Endothelial cell (in vitro differentiated cells): Measurements from ENCODE around the gene RHBDD3. TPM values are rescaled to one million over a fixed set of nuclear protein-coding genes. Genes with fewer than 3 reads are reported as not detected.
A peak's percentile ranks its signal among the peaks of the same experiment; 100 is the strongest.

Experiments used
- DNase-seq: peaks from one replicate; pipeline ENCODE4 v3.0.0; 2021; ENCODE audit warnings: low spot score
- H3K27ac Mint-ChIP-seq: one replicate; pipeline ENCODE4 v1.8.0; 2021; ENCODE audit warnings: mixed read lengths, inconsistent platforms; ENCODE audit not compliant: unreplicated experiment
- H3K27me3 Mint-ChIP-seq: one replicate; pipeline ENCODE4 v1.8.0; 2021; ENCODE audit warnings: mild to moderate bottlenecking, moderate library complexity, mixed read lengths, inconsistent platforms; ENCODE audit not compliant: unreplicated experiment
- H3K36me3 Mint-ChIP-seq: one replicate; pipeline ENCODE4 v1.8.0; 2021; ENCODE audit warnings: mild to moderate bottlenecking, low read depth, mixed read lengths, inconsistent platforms; ENCODE audit not compliant: unreplicated experiment
- H3K4me1 Mint-ChIP-seq: one replicate; pipeline ENCODE4 v1.8.0; 2021; ENCODE audit warnings: mild to moderate bottlenecking, mixed read lengths, inconsistent platforms; ENCODE audit not compliant: unreplicated experiment
- H3K4me3 Mint-ChIP-seq: one replicate; pipeline ENCODE4 v1.8.0; 2021; ENCODE audit warnings: mild to moderate bottlenecking, mixed read lengths, inconsistent platforms; ENCODE audit not compliant: unreplicated experiment
- H3K9me3 Mint-ChIP-seq: one replicate; pipeline ENCODE4 v1.8.0; 2021; ENCODE audit warnings: mixed read lengths, inconsistent platforms; ENCODE audit not compliant: unreplicated experiment
- total RNA-seq: library from RNA; stranded (reverse); fragmentation: NEBNext Ultra II Directional; extraction: Animal tissue kit (Norgen Biotek cat#: 25700); gene quantifications from one replicate; pipeline ENCODE4 v1.2.1, GENCODE V29; 2021; ENCODE audit not compliant: unreplicated experiment
- TF ChIP-seq, protein P1 (sequence below): fragments of 200-600 bp; sonication (generic); IDR thresholded peaks from one replicate; pipeline ENCODE4 v1.5.0; 2021; ENCODE audit warnings: antibody characterized with exemption; ENCODE audit not compliant: unreplicated experiment

The RHBDD3 gene
- total RNA-seq, 1 donor from 2014 or later, result 56.5 TPM

DNA sequence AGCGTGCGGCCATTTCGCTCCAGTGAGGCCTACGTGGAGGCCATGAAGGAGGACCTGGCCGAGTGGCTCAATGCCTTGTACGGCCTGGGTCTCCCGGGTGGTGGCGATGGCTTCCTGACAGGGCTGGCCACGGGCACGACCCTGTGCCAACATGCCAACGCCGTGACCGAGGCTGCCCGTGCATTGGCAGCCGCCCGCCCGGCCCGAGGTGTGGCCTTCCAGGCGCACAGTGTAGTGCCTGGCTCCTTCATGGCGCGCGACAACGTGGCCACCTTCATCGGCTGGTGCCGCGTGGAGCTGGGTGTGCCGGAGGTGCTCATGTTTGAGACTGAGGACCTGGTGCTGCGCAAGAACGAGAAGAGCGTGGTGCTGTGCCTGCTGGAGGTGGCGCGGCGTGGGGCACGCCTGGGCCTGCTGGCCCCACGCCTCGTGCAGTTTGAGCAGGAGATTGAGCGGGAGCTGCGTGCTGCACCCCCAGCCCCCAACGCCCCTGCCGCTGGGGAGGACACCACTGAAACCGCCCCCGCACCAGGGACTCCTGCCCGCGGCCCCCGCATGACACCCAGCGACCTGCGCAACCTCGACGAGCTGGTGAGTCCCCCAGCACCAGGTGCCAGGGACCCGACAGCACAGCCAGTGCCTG, 40.5 kb upstream of the RHBDD3 start:
- TF ChIP-seq, protein P1, sequence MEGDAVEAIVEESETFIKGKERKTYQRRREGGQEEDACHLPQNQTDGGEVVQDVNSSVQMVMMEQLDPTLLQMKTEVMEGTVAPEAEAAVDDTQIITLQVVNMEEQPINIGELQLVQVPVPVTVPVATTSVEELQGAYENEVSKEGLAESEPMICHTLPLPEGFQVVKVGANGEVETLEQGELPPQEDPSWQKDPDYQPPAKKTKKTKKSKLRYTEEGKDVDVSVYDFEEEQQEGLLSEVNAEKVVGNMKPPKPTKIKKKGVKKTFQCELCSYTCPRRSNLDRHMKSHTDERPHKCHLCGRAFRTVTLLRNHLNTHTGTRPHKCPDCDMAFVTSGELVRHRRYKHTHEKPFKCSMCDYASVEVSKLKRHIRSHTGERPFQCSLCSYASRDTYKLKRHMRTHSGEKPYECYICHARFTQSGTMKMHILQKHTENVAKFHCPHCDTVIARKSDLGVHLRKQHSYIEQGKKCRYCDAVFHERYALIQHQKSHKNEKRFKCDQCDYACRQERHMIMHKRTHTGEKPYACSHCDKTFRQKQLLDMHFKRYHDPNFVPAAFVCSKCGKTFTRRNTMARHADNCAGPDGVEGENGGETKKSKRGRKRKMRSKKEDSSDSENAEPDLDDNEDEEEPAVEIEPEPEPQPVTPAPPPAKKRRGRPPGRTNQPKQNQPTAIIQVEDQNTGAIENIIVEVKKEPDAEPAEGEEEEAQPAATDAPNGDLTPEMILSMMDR, result no peak
- no peak overlapping the region for H3K27ac Mint-ChIP-seq
- H3K36me3 Mint-ChIP-seq, result peaks cover 22% of the 10 kb centered on the region
- H3K4me3 Mint-ChIP-seq, result peak overlapping the region; percentile 97
- peaks cover 24% of the 10 kb centered on the region for H3K27me3 Mint-ChIP-seq
- no peak for DNase-seq
- peaks cover 26% of the 10 kb centered on the region for H3K4me1 Mint-ChIP-seq
- no peaks in the 10 kb centered on the region for H3K9me3 Mint-ChIP-seq

DNA sequence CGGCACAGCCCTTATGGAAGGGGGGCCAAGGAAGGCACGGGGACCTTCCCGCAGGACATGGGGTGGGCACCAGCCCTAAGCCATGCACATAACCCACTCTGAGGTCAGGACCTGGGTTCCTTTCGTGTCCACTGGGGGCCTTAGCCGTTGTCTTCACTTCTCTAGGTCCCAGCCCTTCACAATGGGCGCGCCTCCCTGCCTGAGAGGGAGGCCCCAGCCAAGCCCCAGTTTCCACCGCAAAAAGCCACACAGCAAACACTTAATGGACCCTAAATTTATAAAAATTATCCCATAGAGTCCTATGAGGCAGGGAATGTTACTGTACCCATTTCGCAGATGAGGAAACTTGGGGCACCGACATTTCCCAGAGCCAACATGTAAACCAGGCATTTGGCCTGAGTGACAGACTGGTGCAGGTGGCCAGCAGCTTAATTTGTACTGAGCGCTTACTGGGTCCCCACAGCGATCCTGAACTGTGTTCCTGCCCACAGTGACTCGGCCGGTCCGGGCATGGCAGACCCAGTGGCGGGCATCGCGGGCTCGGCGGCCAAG, 39.9 kb upstream of the RHBDD3 start:
- peak overlapping the region; percentile 82 for H3K27ac Mint-ChIP-seq
- peak overlapping the region; percentile 97 for H3K4me3 Mint-ChIP-seq
- H3K36me3 Mint-ChIP-seq, result peaks cover 19% of the 10 kb centered on the region
- H3K4me1 Mint-ChIP-seq, result peaks cover 22% of the 10 kb centered on the region
- H3K9me3 Mint-ChIP-seq, result no peaks in the 10 kb centered on the region
- H3K27me3 Mint-ChIP-seq, result peaks cover 22% of the 10 kb centered on the region
- DNase-seq, result no peak
- TF ChIP-seq, protein P1, result no peak

DNA sequence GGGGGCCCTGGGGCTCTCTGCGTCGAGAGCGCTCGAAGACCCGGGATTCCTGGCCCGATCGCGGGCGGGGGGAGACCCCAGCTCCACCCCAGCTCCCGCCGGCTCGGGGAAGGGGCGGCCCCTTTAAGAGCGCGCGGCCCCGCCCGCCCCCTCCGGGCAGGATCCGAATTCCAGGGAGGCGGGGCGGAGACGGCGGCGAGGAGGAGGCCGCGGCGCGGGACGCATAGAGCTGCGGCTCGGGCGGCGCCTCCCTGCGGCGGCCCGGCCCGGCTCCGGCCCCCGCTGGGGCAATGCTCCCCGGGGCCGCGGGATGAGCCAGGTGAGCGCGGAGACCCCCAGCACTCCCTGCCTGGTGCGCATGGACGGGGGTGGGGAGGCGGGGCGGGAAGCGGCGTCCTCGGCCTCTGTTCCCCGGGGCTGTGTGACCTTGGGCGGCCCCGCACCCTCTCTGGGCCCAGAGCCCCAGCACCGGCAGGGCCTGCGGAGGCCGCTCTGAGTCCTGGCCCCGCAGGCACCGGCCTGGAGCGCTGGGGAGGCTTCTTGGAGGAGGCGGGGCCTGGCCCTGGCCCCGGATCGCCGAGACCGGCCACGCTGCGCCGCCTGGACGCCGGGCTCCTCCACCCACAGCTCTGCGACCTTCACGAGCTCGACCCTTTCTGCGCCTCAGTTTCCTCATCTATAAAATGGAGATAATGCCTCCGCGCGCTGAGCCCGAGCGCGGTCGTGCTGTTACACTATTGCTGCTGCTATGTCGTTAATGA, 39.2 kb upstream of the RHBDD3 start:
- Mint-ChIP-seq H3K27me3 (peaks cover 18% of the 10 kb centered on the region), H3K4me3 (peak overlapping the region; percentile 97), H3K9me3 (no peaks in the 10 kb centered on the region), H3K36me3 (peaks cover 14% of the 10 kb centered on the region), H3K4me1 (peaks cover 20% of the 10 kb centered on the region), H3K27ac (peak overlapping the region; percentile 82)
- peak; percentile 85 for DNase-seq
- TF ChIP-seq, protein P1, result no peak

DNA sequence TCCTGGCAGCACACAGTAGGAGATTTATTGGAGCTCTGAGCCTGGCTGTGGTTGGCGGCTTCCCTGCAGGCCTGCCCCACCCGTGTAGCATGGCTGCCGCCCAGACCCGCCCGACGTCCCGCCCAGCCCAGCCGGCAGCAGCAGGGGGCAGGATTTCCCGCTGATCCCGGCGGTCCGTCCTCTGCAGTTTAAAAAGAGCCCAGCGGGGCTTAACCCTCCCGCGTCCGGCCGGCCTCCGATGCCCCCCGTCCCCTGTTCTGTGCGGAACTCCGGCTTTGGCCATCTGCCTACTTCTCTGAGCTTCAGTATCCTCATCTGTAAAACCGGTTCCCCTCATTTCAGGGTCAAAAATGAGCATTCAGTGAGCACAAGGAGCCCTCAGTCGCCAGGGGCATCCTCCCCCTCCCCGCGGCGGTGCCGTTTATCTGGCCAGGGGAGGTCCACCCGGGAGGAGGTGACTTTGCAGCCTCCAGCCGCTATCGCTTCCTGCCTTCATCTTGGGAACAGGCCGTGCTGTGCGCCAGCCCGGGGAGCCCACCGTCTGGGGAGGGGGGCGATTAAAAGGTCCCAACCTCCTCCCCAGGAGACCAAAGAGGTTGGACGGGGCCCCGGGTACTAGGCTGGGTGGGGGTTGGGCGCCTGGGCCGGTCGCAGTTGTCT, 38.5 kb upstream of the RHBDD3 start, which contains the start of gene GAS2L1:
Gene GAS2L1, plus strand, starts transcription at position 476 of the 660 bp plus-strand sequence. CDS start 1,456 bp downstream, outside the sequence.
- peak; percentile 88 for DNase-seq
- H3K36me3 Mint-ChIP-seq, result peaks cover 12% of the 10 kb centered on the region
- peak within 1 kb of the TSS; percentile 82 for H3K27ac Mint-ChIP-seq
- peaks cover 20% of the 10 kb centered on the region for H3K4me1 Mint-ChIP-seq
- peak within 1 kb of the TSS; percentile 97 for H3K4me3 Mint-ChIP-seq
- no peaks in the 10 kb centered on the region for H3K9me3 Mint-ChIP-seq
- TF ChIP-seq, protein P1, result peak; percentile 60
- peaks cover 19% of the 10 kb centered on the region for H3K27me3 Mint-ChIP-seq
